Measurements from ENCODE around the gene TRIM47. TPM values are rescaled to one million over a fixed set of nuclear protein-coding genes. Genes with fewer than 3 reads are reported as not detected.

The TRIM47 gene
- total and polyA plus RNA-seq, 2 of the 13 experiments (the other 11 are each of a cell fraction or from before 2014, with no cell fraction given): 33.5 to 82.0 TPM

DNA sequence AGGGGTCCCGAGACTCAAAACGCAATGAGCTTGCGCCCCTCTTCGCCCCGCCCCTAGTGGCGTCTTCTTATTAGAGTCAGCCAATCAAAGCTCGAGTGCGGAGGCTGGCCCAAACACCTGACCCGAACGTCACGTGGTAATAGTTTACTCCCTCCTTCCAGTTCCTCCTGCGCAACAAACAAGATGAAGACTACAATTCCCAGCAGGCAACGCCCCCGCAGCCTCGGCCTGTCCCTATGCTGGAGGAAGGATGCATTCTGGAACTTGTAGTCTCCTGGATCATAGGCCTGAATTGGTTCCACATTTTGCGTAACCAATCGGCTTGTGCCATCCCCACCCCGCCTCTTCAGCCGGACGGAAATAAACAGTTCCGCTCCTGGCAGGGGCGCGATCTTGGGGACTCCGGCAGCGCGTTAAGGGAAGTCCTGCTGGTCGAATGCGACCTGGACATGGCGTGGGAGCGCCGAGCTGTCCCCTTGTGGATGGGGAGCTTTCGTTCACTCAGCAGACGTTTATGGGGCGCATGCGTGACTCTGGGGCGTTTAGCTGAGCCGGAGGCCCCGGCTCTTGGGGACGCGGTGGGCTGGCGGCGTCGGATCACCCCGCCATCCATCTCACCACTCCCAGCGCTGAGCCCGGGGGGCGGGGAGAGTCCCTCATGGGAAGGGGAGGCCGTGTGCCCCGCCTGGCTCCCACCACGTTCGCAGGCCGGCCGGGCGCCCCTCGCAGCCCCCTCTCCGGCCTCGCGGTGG, 22.9 kb downstream of the TRIM47 start, which contains the start of gene WBP2 (continued):
- TF ChIP-seq, protein P1, sequence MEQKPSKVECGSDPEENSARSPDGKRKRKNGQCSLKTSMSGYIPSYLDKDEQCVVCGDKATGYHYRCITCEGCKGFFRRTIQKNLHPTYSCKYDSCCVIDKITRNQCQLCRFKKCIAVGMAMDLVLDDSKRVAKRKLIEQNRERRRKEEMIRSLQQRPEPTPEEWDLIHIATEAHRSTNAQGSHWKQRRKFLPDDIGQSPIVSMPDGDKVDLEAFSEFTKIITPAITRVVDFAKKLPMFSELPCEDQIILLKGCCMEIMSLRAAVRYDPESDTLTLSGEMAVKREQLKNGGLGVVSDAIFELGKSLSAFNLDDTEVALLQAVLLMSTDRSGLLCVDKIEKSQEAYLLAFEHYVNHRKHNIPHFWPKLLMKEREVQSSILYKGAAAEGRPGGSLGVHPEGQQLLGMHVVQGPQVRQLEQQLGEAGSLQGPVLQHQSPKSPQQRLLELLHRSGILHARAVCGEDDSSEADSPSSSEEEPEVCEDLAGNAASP (CRISPR knock-in tag; IDR thresholded peaks at IDR 0.05; ENCODE audit: borderline replicate concordance): peak; percentile 65
- peak; percentile 55; the same call in 1 of the 2 replicates for TF ChIP-seq ZFP1 (CRISPR knock-in tag; IDR thresholded peaks at IDR 0.05)
- TF ChIP-seq, protein P2, sequence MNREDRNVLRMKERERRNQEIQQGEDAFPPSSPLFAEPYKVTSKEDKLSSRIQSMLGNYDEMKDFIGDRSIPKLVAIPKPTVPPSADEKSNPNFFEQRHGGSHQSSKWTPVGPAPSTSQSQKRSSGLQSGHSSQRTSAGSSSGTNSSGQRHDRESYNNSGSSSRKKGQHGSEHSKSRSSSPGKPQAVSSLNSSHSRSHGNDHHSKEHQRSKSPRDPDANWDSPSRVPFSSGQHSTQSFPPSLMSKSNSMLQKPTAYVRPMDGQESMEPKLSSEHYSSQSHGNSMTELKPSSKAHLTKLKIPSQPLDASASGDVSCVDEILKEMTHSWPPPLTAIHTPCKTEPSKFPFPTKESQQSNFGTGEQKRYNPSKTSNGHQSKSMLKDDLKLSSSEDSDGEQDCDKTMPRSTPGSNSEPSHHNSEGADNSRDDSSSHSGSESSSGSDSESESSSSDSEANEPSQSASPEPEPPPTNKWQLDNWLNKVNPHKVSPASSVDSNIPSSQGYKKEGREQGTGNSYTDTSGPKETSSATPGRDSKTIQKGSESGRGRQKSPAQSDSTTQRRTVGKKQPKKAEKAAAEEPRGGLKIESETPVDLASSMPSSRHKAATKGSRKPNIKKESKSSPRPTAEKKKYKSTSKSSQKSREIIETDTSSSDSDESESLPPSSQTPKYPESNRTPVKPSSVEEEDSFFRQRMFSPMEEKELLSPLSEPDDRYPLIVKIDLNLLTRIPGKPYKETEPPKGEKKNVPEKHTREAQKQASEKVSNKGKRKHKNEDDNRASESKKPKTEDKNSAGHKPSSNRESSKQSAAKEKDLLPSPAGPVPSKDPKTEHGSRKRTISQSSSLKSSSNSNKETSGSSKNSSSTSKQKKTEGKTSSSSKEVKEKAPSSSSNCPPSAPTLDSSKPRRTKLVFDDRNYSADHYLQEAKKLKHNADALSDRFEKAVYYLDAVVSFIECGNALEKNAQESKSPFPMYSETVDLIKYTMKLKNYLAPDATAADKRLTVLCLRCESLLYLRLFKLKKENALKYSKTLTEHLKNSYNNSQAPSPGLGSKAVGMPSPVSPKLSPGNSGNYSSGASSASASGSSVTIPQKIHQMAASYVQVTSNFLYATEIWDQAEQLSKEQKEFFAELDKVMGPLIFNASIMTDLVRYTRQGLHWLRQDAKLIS (CRISPR knock-in tag; IDR thresholded peaks at IDR 0.05): no peak
- TF ChIP-seq ZNF180 (CRISPR knock-in tag; IDR thresholded peaks at IDR 0.05; ENCODE audit: borderline replicate concordance, low read depth): peak; percentile 41; the same call in 1 of the 2 replicates
- TF ChIP-seq NFE2L1 (CRISPR knock-in tag; IDR thresholded peaks at IDR 0.05; ENCODE audit: borderline replicate concordance): no peak; the same call in 1 of the 2 replicates
- TF ChIP-seq ZNF605 (CRISPR knock-in tag; IDR thresholded peaks at IDR 0.05): peak; percentile 69
- TF ChIP-seq, protein P3, sequence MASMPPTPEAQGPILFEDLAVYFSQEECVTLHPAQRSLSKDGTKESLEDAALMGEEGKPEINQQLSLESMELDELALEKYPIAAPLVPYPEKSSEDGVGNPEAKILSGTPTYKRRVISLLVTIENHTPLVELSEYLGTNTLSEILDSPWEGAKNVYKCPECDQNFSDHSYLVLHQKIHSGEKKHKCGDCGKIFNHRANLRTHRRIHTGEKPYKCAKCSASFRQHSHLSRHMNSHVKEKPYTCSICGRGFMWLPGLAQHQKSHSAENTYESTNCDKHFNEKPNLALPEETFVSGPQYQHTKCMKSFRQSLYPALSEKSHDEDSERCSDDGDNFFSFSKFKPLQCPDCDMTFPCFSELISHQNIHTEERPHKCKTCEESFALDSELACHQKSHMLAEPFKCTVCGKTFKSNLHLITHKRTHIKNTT (CRISPR knock-in tag; IDR thresholded peaks at IDR 0.05): peak; percentile 98; the same call in 1 of the 2 replicates
- peak; percentile 78; the same call in 1 of the 2 replicates for TF ChIP-seq ZFP82 (CRISPR knock-in tag; IDR thresholded peaks at IDR 0.05; ENCODE audit: borderline replicate concordance)
- no peak for TF ChIP-seq ZNF260 (CRISPR knock-in tag; IDR thresholded peaks at IDR 0.05; ENCODE audit: borderline replicate concordance, low read depth)
- TF ChIP-seq, protein P4, sequence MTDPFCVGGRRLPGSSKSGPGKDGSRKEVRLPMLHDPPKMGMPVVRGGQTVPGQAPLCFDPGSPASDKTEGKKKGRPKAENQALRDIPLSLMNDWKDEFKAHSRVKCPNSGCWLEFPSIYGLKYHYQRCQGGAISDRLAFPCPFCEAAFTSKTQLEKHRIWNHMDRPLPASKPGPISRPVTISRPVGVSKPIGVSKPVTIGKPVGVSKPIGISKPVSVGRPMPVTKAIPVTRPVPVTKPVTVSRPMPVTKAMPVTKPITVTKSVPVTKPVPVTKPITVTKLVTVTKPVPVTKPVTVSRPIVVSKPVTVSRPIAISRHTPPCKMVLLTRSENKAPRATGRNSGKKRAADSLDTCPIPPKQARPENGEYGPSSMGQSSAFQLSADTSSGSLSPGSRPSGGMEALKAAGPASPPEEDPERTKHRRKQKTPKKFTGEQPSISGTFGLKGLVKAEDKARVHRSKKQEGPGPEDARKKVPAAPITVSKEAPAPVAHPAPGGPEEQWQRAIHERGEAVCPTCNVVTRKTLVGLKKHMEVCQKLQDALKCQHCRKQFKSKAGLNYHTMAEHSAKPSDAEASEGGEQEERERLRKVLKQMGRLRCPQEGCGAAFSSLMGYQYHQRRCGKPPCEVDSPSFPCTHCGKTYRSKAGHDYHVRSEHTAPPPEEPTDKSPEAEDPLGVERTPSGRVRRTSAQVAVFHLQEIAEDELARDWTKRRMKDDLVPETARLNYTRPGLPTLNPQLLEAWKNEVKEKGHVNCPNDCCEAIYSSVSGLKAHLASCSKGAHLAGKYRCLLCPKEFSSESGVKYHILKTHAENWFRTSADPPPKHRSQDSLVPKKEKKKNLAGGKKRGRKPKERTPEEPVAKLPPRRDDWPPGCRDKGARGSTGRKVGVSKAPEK (CRISPR knock-in tag; IDR thresholded peaks at IDR 0.05; ENCODE audit: borderline replicate concordance): no peak
- peak; percentile 85; the same call in 1 of the 2 replicates for TF ChIP-seq MED13 (CRISPR knock-in tag; IDR thresholded peaks at IDR 0.05)
- TF ChIP-seq FOXC1 (CRISPR knock-in tag; IDR thresholded peaks at IDR 0.05; ENCODE audit: borderline replicate concordance): peak; percentile 98
- TF ChIP-seq GABPA (IDR thresholded peaks at IDR 0.05; ENCODE audit: low read depth, low read length): peak; percentile 53
- TF ChIP-seq GABPA (CRISPR knock-in tag; IDR thresholded peaks at IDR 0.05; ENCODE audit: low read depth): peak; percentile 91

Data from HepG2 (cell line).